ENCODE measurements around the gene ZNF438.
A peak's percentile ranks its signal among the peaks of the same experiment; 100 is the strongest.
"Not testable (repeated sequence)": the region's sequence is repeated elsewhere in the genome, so short reads cannot be mapped to it uniquely, and the experiment has no call there.

Gene ZNF438

DNA sequence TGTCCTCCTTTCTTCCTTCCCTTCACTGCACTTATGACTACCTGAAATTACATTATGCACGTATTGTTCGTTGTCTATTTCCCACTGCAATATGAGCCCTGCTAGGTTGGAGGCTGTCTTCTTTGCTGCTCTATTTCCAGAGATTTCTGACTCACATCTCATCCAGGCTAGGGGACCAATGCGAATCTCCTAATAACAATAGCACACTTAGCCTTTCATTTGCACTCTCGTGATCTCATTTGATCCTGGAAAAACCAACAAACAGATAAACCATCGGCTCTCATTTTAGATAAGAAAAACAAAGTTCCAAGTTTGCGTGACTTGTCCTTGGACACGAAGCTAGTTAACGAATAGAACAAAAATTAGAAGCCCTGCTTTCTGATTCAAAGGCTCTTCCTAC, 1.4 kb downstream of the ZNF438 start:
- TF ChIP-seq, protein P1, sequence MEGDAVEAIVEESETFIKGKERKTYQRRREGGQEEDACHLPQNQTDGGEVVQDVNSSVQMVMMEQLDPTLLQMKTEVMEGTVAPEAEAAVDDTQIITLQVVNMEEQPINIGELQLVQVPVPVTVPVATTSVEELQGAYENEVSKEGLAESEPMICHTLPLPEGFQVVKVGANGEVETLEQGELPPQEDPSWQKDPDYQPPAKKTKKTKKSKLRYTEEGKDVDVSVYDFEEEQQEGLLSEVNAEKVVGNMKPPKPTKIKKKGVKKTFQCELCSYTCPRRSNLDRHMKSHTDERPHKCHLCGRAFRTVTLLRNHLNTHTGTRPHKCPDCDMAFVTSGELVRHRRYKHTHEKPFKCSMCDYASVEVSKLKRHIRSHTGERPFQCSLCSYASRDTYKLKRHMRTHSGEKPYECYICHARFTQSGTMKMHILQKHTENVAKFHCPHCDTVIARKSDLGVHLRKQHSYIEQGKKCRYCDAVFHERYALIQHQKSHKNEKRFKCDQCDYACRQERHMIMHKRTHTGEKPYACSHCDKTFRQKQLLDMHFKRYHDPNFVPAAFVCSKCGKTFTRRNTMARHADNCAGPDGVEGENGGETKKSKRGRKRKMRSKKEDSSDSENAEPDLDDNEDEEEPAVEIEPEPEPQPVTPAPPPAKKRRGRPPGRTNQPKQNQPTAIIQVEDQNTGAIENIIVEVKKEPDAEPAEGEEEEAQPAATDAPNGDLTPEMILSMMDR (conservative IDR thresholded peaks at IDR 0.05; ENCODE audit: low read depth), result no peak
- no peak overlapping the region for H3K27ac ChIP-seq
- no peak for DNase-seq (ENCODE audit: low spot score)
- CTCF ChIA-PET, result no interaction called here
- POLR2A ChIA-PET (ENCODE audit: low non-redundant PET), result no interaction called here

DNA sequence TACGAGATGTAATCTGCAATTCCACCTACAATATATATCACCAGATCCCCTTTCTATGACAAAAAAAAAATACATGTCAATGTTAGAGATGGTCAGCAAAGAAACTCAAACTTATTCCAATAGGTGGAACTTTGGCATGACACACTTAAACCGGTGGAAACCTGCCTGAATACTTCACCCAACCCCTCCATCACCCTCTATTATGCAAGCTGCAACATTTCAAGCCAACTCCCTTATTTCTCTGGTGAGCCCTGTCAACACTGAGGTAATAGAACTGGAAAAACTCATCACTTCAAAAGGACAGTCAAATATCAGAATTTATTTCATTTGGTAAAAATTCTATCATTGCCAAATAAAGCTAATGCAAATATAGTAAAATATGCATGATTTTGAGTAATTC, 3.6 kb downstream of the ZNF438 start:
- POLR2A ChIA-PET (ENCODE audit: low non-redundant PET), result no interaction called here
- TF ChIP-seq, protein P1 (conservative IDR thresholded peaks at IDR 0.05; ENCODE audit: low read depth), result no peak
- CTCF ChIA-PET, result no interaction called here
- peak; percentile 8 for DNase-seq (ENCODE audit: low spot score)
- H3K27ac ChIP-seq, result no peak overlapping the region

DNA sequence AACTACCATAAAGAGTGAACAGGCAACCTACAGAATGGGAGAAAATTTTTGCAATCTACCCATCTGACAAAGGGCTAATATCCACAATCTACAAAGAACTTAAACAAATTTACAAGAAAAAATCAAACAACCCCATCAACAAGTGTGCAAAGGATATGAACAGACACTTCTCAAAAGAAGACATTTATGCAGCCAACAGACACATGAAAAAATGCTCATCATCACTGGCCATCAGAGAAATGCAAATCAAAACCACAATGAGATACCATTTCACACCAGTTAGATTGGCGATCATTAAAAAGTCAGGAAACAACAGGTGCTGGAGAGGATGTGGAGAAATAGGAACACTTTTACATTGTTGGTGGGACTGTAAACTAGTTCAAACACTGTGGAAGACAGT, 5.4 kb downstream of the ZNF438 start:
- POLR2A ChIA-PET (ENCODE audit: low non-redundant PET); H3K27ac ChIP-seq; CTCF ChIA-PET: not testable (repeated sequence)

DNA sequence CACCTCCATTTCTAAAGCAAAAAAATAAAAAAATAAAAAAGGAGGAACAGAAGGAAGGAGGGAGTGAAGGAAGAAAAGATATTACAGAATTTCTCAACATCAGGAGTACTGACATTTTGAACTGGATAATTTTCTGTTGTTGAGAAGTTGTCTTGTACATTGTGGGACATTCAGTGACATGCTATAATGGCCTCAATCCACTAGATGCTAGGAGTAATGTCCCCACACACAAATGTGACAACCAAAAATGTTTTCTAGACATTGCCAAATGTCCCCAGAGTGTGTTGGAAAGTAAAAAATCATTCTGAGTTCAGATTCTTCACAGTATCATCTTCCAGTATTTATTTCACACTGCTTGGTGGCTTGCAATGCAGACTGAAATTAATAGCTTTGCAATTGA, 6.5 kb downstream of the ZNF438 start:
- TF ChIP-seq, protein P1 (conservative IDR thresholded peaks at IDR 0.05; ENCODE audit: low read depth), result no peak
- no peak for DNase-seq (ENCODE audit: low spot score)
- ChIA-PET CTCF (interaction anchor here (0.6 kb wide), 1 partner anchor 135 kb away, joined by 3 read pairs; no protein-coding TSS in a partner anchor), POLR2A (ENCODE audit: low non-redundant PET) (no interaction called here)
- no peak overlapping the region for H3K27ac ChIP-seq

More for the DNA sequence above, 5.4 kb downstream of the ZNF438 start:
- DNase-seq (ENCODE audit: low spot score), result not testable (repeated sequence)

DNA sequence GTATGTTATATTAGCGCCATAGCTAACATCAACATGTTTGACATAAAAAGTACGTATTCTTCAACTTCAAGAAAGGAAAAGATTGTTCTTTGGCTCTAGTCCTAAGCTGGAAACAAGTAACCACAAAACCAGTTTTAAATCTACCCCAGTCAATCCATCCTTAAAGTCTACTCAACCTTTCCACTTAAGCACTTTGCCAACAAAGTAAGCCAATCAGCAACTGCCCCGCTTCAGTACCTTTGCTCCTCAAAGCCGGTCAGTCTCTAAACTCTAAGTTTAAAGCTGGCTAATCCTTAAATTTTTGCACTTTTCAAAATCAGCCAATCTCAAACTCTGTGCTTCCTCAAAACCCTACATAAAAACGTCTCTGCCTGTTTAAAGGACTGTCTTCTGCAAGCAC, 8.1 kb downstream of the ZNF438 start:
- H3K27ac ChIP-seq, result no peak overlapping the region
- CTCF ChIA-PET, result no interaction called here
- TF ChIP-seq, protein P1 (conservative IDR thresholded peaks at IDR 0.05; ENCODE audit: low read depth), result no peak
- DNase-seq (ENCODE audit: low spot score), result no peak
- POLR2A ChIA-PET (ENCODE audit: low non-redundant PET), result no interaction called here

DNA sequence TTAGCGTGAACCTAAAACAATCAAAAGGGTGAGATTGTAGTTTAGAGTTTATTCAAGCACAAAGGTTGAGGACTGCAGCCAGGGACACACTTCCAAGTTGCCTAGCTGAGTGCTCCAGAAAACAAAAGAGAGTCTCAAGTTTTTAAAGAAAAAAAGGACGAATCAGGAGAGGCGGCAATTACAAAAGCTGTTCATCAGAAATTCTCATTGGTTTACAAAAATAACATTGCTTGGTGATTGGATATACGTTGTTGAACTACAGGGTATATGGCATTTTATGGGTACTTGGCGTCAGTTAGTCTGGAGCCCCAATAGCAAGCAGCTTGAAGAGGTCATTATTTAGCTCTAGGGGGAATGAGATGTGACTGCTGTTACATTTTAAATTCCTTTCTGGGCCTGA, 11.5 kb downstream of the ZNF438 start:
- TF ChIP-seq, protein P1 (conservative IDR thresholded peaks at IDR 0.05; ENCODE audit: low read depth), result no peak
- ChIA-PET CTCF (no interaction called here), POLR2A (ENCODE audit: low non-redundant PET) (no interaction called here)
- DNase-seq (ENCODE audit: low spot score), result no peak
- no peak overlapping the region for H3K27ac ChIP-seq

DNA sequence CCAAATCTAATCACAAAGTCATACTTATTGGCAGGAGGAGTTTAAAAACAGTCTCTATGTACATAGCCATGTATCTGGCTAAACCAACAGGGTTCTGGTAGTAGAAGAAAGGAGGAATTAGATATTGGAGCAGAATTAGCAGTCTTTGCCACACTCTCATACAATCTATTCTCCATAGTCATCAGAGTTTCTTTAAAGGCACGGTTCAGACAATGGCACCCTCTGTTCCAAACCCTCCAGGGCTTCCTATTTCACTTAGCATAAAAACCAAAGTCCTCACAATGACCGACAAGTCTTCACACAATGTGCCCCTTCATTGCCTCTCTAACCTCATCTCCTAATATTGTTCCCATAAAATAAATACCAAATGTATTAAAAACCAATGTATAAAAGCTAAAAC, 12.7 kb downstream of the ZNF438 start:
- POLR2A ChIA-PET (ENCODE audit: low non-redundant PET), result no interaction called here
- CTCF ChIA-PET, result no interaction called here
- DNase-seq (ENCODE audit: low spot score), result no peak
- TF ChIP-seq, protein P1 (conservative IDR thresholded peaks at IDR 0.05; ENCODE audit: low read depth), result no peak
- H3K27ac ChIP-seq, result no peak overlapping the region
